ENCODE measurements around the gene BPHL.
A peak's percentile ranks its signal among the peaks of the same experiment; 100 is the strongest.

The BPHL gene

DNA sequence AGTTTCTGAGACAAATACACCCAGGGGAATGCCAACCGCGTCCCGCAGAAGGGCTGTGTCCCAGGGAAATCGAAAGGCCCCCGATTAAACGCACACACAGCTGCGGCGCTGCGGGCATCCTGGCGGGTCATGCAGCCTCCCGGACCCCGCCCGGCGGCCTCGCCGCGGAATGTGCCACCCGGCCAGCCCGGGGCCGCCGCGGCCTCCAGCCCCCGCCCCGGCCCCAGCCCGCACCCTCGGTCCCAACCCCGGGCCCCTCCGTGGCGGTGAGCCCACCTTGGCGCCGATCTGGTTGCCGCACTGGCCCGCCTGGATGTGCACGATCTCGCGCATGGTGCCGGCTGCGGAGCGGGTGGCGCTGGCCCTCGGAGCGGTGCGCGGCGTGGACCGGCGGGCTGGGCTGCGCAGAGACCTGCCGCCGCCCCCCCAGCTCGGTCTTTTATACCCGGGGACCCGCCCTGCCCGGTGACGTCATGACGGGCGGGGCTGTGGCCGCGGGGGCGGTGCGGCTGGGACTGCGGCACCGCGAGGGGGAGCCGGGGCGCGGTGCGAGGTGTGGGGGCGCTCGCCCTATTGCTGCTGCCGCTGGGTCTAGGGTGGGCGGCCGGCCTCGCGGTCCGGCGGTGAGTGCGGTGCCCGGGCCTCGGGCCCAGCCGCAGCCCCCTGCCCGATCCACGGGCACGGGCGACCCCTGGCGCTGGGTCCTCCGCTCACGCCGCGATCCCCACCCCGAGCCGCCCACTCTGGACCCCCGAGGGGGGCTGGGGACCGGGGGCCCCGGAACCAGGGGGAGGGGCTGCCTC, 38.8 kb downstream of the BPHL start, which contains the start of gene TUBB2A:
TSS of gene TUBB2A (minus strand) at position 414 of the 803 bp plus-strand sequence. CDS start at position 333, 81 bp downstream.
- TF ChIP-seq, protein P1, sequence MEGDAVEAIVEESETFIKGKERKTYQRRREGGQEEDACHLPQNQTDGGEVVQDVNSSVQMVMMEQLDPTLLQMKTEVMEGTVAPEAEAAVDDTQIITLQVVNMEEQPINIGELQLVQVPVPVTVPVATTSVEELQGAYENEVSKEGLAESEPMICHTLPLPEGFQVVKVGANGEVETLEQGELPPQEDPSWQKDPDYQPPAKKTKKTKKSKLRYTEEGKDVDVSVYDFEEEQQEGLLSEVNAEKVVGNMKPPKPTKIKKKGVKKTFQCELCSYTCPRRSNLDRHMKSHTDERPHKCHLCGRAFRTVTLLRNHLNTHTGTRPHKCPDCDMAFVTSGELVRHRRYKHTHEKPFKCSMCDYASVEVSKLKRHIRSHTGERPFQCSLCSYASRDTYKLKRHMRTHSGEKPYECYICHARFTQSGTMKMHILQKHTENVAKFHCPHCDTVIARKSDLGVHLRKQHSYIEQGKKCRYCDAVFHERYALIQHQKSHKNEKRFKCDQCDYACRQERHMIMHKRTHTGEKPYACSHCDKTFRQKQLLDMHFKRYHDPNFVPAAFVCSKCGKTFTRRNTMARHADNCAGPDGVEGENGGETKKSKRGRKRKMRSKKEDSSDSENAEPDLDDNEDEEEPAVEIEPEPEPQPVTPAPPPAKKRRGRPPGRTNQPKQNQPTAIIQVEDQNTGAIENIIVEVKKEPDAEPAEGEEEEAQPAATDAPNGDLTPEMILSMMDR (IDR thresholded peaks at IDR 0.05; ENCODE audit: low read length, missing control alignments), result no peak
- peak; percentile 83 for DNase-seq (ENCODE audit: low read depth)
- H3K4me3 ChIP-seq (replicated peaks; ENCODE audit: low read depth, low read length), result peak within 1 kb of the TSS; percentile 90

DNA sequence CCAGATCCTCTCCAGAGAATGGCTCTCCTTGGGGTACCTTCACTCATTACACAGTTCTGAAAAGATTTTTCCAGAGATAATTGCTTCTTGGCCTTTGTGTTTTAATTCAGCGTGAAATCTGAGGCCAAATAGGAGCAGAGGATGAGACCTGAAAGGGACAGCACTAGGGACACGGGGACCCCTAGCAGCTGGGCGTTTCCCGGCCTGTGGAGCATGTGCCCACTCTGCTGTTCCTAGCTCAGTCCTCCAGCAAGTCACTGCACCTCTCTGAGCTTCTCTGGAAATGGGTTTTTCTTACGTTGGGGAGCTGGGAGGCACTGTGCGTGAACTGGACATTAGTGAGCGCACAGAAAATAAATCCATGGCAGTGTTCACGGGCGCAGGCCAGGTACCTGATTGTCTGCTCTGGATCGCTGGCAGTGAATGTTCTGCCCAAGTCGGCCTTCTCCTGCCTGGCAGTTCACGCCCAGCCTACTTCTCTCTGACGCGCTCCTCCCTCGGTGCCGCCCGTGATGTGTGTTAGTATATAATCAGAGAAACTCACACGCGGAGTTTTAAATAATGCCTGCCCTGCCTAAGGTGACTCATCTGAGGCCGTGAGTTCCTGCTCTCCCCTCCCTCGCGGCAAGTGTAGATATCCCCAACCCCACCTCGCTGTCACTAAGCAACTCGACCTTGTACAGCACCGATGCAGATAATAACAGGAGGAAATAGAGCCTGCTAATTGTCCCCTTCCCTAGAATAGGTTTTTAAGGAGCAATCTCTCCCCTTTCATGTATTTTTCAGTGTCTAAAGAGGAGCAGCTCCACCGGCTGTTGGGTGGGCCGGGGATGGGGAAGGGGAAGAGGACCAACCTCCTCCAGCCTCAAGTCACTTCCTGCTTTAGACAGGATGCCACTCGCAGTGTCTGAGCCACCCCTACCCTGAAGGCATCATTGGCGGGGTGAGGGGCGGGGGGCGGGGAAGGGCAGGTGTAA, 41.6 kb downstream of the BPHL start:
- TF ChIP-seq, protein P1 (IDR thresholded peaks at IDR 0.05; ENCODE audit: low read length, missing control alignments), result no peak
- H3K4me3 ChIP-seq (replicated peaks; ENCODE audit: low read depth, low read length), result no peak overlapping the region
- peak; percentile 47 for DNase-seq (ENCODE audit: low read depth)

DNA sequence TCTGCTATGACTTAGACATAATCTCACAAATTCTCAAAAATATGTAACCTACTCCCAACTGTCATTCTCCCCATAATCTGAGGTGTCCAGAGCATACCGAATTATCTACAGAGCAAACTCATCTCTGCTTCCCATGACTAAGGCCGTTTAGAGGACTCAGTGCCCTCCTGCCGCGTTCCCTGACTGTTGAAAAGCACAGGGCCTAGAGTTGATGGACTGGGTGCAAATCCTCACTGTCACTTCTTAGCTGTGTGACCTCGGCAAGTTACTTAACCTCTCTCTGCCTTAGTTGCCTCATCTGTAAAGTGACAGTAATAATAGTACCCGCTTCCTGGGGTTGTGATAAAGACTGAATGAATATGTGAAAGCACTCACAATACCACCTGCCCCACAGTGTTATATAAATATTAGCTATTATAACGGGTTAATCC, 43.6 kb downstream of the BPHL start:
- peak overlapping the region; percentile 62 for H3K4me3 ChIP-seq (replicated peaks; ENCODE audit: low read depth, low read length)
- DNase-seq (ENCODE audit: low read depth), result no peak
- TF ChIP-seq, protein P1 (IDR thresholded peaks at IDR 0.05; ENCODE audit: low read length, missing control alignments), result no peak

DNA sequence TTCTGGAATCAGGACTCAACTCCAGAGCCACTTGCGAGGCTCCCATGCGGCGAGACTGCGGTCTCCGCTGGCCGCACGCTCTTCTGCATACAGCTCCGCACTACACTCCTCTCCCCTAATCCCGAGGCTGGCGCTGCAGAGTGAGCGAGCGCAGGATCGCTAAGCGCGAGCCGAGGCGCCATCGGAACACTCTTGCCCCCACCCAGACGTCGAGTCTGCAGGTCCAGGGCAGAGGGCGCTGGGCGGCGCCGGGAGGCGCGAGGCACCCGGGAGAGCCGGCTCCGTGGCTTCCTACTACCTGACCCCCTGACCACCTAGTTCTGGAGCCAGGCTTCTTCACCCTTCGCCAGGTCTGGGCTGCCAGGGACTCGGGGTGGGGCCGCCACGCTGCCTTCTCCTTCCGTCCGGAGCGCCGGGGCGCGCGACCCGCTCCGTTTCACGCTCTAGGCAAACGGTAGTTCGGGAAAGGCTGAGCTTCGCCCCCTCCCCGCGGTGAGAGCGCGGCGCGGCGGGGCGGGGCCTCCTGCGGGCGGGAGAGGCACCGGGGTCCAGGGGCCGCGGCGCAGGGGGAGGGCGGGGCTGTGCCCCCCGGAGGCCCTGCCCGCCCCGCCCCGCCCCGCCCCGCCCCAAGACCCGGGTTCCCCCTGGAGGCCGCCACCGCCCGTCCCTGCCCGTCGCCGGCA, 44.2 kb downstream of the BPHL start:
- TF ChIP-seq, protein P1 (IDR thresholded peaks at IDR 0.05; ENCODE audit: low read length, missing control alignments), result no peak
- H3K4me3 ChIP-seq (replicated peaks; ENCODE audit: low read depth, low read length), result peak overlapping the region; percentile 62
- DNase-seq (ENCODE audit: low read depth), result peak; percentile 74

DNA sequence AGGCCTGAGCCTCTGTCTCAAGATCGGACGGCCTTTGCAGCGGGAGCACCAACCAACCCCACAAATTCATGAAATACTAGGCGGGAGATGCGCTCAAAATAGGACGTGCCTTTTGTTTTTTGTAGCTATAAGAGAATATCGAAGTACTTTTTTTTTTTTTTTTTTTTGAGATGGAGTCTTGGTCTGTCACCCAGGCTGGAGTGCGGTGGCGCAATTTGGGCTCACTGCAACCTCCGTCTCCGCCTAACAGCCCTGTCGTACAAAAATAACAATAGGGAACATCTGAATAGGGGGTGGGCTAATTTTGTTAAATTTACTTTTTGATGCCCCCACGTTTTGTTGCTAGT, 44.7 kb downstream of the BPHL start:
- H3K4me3 ChIP-seq (replicated peaks; ENCODE audit: low read depth, low read length), result peak overlapping the region; percentile 62
- peak; percentile 43 for DNase-seq (ENCODE audit: low read depth)
- TF ChIP-seq, protein P1 (IDR thresholded peaks at IDR 0.05; ENCODE audit: low read length, missing control alignments), result no peak

DNA sequence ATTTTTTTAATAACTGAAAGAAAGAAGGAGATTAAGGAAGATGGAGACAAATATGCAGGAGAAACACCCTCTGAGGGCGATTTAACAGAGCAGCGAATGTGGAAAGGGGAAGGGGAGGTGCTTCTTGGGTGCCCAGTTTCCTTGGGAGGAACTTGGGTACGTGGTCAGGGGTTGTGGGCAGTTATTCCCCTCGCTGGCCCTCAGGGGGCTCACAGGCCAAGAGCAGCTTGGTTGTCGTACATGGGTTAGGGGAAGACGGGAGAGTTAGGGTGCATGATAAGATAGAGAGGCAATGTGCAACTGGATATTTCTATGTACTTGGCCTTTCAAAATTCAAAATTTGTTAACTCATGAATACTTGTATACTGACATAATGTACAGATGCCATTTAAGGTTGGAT, 45.9 kb downstream of the BPHL start:
- TF ChIP-seq, protein P1 (IDR thresholded peaks at IDR 0.05; ENCODE audit: low read length, missing control alignments), result no peak
- DNase-seq (ENCODE audit: low read depth), result no peak
- no peak overlapping the region for H3K4me3 ChIP-seq (replicated peaks; ENCODE audit: low read depth, low read length)

Measured in fibroblast of pulmonary artery (primary cell).